Measurements from ENCODE around the gene ADRM1. TPM values are rescaled to one million over a fixed set of nuclear protein-coding genes. Genes with fewer than 3 reads are reported as not detected.

ADRM1 gene
- polyA plus RNA-seq, 3 donors = 38.7 to 47.7 (median 44.9) TPM

DNA sequence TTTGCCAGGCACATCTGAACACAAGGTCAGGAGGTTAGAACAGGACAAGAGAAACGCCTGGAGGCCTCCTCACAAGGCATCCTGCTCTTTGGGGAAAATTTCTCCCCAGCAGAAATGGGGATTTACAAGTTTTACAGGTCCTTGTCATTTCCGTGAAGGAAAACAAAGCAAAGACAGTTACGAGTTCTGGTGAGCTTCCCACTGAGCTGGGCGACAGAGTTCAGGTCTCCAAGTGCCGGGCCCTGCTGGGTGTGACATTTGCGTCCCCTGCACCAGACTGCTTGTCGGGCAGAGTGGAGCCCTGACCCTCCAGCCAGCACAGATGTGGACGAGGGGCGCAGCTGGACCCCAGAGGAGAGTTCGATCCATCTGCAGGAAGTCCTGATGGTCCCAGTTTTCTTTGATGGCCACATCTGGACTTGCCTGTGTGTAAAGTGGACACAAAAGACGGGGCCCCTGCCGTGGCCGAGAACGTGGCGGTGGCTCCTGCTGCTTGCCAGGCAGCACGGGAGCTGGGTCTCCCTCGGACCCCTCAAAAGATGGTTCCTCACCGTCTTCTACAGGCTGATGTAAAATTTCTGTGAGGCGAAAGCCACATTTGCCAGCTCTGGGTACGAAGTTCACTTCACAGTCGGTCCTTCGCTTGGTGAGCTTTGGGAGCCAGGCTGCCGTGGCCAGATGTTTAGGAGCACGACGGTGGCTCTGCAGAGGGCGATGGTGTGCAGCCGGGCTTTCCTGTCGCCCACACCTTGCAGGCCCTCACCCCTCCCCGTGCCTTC, 5.2 kb upstream of the ADRM1 start:
- DNase-seq (ENCODE audit: low read depth in 3 of 3, low spot score in 2 of 3) = no peak

DNA sequence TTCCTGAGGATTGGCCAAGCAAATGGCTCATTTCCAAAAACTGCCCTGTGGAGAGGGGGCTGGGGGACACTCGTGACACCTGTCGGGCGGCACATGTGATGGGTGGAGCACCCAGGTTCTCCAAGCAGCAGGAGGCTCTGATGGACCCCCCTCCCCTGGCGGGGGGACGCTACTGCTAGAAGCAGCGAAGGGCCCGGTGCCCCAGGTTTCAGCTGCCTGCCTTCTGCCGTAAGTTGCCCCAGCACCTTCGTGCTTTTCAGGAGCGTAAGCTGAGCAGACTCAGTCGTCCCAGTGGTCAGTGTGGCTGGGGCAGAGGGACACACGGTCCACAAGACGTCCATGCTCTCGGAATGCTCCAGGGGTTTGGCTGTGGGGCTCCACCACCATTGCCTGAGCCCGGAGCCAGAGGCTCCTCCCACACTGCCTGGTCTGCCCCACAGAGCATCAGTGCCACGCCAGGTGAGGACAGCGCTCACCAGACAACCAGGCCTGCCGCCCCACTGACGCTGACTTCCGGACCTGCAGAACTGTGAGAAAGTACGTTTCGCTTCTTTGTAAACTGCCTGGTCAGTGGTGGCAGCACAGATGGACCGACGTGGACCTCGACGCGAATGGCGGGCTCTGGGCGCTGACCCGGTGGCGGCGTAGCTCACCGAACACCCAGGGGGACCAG, 4.1 kb upstream of the ADRM1 start:
- no peak for DNase-seq (ENCODE audit: low read depth in 3 of 3, low spot score in 2 of 3)

DNA sequence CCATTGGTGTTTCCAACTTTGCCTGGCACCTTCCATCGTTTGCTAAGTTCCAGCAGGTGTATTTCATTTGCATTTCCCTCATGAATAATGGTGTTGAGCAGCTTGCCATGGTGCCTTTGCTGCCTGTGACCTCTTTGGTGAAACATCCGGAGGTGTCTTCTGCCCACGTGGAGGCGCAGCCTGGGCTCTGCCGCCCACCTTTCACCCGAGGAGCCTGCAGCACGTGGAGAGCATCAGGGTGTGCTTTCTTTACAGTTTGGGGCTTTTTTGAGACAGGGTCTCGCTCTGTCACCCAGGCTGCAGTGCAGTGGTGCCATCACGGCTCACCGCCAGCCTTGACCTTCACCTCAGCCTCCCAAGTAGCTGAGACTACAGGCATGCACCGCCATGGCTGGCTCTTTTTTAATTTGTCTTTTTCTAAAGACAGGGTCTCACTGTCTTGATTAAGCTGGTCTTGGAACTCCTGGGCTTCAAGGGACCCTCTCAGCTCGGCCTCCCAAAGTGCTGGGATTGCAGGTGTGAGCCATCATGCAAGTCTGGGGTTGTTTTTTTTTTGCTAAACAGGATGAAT, 3.0 kb upstream of the ADRM1 start:
- no peak for DNase-seq (ENCODE audit: low read depth in 3 of 3, low spot score in 2 of 3)

DNA sequence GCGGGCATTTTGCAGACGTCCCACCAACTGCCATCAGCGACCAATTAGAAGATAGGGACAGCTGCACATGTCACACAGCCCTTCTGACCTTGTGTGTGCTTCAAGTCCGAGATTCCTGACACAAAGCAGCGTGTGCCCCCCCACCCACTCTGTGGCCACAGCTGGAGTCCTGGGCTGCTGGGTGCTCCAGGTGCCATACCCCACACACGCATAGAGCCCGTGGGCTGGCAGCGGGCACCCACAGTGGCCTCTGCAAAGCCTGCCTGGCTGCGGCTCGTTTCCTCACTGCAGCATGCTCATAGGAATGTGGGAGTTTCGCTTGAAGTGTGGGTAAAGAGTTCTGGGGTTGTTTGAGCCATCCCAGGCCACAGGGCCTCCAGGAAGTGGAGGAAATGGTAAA, 2.5 kb upstream of the ADRM1 start:
- no peak for DNase-seq (ENCODE audit: low read depth in 3 of 3, low spot score in 2 of 3)

DNA sequence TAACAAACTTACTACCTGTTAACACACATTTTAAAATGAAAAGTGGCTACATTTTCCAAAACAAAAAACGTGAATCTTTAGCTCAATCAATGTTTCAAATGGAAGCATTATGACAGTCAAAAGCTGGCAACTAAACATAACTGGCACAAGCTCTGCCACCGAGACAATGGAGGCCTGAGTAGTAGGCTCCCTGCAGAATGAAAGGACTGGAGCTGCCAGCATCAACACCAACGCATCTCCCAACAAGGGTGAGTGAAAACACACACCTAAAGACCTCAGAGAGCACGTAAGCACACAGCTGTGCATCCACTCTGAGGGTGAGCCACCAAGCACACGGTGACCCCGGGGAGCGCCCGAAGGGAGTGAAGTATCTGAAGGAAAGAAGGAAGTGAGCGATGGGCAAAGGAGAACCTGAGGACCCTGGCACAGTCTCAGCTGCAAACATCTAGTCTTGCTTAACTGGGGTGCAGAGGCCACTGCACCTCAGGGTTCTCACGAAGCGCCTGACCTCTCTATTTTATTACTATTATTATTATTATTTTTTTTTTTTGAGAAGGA, 1.6 kb upstream of the ADRM1 start:
- DNase-seq (ENCODE audit: low read depth in 3 of 3, low spot score in 2 of 3) = no peak

DNA sequence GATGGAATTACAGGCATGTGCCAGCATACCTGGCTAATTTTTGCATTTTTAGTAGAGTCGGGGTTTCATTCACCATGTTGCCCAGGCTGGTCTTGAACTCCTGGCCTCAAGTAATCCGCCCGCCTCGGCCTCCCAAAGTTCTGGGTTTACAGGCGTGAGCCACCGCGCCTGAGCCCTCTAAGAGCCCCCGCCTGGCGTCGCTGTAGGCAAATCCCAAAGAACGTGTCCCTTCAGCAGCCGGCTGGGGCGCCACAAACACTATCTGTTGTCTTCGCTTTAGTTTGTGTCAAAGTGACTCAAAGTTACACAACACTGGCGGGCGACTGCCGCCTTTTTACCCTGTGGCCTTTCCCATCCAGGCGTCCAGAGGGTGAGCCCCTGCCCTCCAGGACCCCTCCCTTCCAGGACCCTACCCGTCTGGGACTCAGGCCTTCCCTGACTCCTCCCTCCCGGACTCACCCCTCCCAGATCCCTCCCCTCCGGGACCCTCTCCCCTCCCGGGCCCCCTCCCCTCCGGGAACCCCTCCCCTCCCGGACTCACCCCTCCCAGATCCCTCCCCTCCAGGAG, 940 bp upstream of the ADRM1 start:
- peak; percentile 71 to 78 (median 76) for DNase-seq (ENCODE audit: low read depth in 3 of 3, low spot score in 2 of 3)

DNA sequence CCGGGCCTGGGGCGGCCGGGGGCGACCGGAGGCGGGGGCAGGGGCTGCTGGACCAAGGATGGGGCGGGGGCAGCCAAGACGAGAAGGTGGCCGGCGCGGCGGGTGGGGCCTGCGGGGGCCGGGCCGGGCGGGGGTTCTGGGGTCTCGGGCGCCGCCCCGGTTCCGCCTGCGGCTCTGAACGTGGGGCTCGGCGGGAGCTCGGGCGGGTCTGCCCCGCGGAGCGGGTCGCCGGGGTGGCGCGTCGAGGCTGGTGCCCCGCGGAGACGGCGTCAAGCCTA, 204 bp downstream of the ADRM1 start:
- DNase-seq (ENCODE audit: low read depth in 3 of 3, low spot score in 2 of 3) = no peak

DNA sequence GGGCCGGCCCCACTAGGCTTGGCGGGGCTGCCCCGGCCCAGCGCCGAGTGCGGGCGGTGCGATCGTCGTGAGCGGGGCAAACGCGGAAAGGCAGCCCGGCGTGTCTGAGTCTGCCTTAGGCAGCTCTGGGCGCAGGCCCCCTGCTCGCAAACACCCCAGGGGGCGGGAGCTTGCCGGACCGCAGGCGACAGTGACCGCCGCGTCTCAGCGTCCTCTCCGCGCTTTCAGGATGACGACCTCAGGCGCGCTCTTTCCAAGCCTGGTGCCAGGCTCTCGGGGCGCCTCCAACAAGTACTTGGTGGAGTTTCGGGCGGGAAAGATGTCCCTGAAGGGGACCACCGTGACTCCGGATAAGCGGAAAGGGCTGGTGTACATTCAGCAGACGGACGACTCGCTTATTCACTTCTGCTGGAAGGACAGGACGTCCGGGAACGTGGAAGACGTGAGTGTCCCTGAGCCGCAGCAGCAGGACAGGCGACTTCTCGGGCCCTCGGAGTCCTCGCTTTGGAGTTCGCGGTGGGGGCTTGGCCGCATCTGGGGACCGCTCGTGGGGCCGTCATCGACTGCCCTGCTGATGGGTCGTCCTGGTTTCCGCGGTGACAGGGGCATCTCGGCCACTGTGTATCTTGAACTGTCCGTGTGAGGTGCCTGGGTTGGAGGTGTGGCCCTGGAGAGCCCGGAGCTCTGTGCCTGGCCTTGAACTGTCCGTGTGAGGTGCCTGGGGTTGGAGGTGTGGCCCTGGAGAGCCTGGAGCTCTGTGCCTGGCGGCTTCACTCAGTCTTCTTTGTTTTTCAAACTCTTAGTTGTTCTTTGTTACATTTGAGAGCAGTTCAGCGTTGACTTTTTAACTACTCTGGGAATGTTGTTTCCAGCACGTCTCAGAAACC, 786 bp downstream of the ADRM1 start:
- no peak for DNase-seq (ENCODE audit: low read depth in 3 of 3, low spot score in 2 of 3)

DNA sequence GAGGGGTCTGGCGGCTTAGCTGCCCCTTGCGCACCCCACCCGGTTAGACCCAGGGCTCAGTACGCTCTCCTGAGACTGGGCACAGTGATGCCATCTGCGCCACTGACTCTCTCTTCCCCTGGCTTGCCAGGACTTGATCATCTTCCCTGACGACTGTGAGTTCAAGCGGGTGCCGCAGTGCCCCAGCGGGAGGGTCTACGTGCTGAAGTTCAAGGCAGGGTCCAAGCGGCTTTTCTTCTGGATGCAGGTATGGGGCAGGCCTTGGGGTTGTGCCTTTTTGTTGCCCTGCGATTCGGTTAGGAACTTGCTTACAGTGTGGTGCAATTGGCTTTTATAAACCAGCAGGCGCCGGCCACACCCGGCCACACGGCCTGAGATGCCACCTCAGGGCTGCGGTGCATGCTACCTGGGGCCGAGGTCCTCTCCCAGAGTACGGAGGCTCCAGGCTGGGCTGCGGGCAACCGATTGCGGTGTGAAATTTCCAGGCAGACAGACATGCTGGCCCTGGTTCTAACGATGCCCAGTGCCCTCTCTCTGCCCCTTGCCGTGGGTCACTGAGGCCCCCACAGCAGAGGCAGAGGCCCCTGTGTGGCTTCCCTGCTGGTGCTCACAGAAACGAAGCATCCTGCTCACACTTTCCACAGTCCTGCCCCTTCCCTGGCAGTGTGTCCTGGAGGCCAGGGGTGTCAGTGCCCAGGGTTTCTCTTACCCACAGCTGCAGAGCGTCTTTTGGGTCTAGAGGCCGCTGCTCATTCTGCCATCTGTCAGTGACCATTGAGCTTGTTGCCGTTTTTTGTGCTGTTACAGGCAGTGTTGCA, 1.7 kb downstream of the ADRM1 start:
- DNase-seq (ENCODE audit: low read depth in 3 of 3, low spot score in 2 of 3) = no peak

DNA sequence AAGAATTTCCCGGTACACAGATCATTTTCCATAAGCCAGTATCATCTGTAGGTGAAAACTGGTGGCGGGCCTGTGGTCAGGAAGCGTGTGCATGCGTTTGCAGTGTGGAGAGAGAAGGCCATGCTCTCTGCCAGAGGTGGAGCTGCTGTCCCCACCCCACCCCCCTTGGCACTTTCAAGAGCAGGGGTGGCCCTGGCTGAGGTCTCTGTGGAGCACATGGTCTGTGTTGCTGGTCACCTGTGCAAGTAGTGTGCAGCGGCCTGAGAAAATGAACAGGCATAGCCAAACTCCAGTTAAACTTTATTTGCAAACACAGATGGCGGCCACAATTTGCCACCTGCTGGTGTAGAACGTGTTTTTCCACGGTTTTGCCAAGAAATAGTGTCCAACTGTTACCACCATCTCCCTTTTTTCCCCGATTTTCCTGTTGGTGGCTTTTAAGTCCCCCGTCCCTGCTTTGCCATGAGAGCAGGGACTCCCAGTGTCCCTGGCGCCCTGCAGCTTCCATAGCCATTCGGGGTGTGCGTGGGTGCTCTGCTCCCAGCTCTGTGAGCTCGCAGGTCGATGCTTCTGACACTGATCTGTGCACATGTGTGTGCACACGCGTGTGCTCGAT, 2.5 kb downstream of the ADRM1 start:
- no peak for DNase-seq (ENCODE audit: low read depth in 3 of 3, low spot score in 2 of 3)

DNA sequence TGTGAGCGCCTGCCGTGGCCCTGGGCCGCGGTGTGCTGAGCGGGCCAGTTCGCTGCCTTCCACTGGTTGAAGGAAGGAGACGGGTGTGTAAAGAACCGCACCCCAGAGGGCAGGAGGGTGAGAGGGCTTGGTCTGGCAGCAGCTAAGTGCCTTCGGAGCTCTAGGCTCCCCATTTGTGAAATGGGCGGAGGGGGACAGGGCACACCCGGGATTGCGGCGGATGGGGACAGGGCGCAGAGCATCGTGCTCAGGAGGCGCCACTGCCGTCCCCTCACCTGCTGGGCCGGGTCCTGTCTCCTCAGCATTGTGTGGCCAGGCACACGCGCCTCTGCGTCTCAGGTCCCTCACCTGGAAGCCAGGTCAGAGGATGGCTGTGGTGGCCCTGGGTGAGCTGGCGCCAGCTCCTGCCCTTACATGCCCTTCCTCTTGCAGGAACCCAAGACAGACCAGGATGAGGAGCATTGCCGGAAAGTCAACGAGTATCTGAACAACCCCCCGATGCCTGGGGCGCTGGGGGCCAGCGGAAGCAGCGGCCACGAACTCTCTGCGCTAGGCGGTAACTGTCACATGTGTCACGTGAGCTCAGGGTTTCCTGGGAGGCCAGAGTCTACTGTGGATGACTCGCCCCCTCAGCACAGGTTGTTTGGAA, 3.1 kb downstream of the ADRM1 start:
- DNase-seq (ENCODE audit: low read depth in 3 of 3, low spot score in 2 of 3) = no peak

DNA sequence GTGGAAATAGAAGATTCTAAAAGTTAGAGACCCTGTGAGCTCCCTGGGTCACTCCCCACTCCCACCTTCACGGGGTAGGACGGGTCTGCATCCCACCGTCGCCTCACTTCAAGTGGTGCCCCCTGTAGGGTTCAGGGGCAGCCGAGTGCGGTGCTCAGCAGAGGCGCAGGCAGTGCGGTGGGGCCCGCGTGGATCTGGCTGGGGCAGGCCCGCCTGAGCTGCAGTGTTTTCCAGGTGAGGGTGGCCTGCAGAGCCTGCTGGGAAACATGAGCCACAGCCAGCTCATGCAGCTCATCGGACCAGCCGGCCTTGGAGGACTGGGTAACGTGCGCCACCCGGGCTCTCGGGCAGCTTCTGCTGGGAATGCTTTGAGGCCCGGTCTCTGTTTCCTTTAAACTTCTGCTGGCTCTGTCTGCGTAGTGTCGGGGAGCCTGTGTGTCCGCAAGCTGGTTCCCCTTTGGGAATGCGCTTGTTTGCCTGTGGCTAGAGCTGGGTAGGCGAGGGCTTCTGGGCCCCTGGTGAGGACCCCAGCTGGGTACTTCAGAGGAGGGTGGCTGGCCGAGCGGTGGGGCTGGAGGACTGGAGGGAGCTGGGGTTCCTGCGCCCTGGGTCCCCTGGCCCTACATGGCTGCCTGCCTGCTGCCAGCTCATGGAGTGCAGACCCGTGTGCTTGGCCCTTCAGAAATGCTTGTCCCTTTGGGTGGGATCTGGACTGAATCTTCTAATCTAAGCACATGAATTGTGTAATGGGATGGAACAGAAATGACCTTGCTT, 3.8 kb downstream of the ADRM1 start:
- DNase-seq (ENCODE audit: low read depth in 3 of 3, low spot score in 2 of 3) = no peak

DNA sequence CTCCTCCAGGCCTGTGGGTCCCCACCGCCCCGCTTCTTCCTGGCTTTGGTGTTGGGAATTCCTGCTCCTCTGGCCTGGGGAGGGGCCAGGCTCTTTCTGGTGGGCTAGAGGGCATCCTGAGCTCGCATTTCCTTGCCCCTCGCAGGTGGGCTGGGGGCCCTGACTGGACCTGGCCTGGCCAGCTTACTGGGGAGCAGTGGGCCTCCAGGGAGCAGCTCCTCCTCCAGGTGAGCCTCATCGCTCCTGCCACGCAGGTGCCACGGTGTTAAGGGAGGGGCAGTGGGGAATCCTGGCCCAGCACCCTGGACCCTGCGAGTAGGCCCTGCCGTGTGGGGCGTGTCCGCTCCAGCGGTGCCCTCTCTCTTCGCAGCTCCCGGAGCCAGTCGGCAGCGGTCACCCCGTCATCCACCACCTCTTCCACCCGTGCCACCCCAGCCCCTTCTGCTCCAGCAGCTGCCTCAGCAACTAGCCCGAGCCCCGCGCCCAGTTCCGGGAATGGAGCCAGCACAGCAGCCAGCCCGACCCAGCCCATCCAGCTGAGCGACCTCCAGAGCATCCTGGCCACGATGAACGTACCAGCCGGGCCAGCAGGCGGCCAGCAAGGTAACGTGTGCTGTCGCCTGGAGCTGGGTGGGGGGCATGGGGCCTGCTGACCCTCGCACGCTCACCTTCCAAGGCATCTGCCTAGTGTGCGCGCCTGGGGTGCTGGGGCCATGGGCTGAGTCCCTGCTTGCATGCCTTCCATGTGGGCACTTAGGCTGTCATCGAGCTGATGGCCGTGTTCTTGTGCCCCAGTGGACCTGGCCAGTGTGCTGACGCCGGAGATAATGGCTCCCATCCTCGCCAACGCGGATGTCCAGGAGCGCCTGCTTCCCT, 4.7 kb downstream of the ADRM1 start:
- no peak for DNase-seq (ENCODE audit: low read depth in 3 of 3, low spot score in 2 of 3)

DNA sequence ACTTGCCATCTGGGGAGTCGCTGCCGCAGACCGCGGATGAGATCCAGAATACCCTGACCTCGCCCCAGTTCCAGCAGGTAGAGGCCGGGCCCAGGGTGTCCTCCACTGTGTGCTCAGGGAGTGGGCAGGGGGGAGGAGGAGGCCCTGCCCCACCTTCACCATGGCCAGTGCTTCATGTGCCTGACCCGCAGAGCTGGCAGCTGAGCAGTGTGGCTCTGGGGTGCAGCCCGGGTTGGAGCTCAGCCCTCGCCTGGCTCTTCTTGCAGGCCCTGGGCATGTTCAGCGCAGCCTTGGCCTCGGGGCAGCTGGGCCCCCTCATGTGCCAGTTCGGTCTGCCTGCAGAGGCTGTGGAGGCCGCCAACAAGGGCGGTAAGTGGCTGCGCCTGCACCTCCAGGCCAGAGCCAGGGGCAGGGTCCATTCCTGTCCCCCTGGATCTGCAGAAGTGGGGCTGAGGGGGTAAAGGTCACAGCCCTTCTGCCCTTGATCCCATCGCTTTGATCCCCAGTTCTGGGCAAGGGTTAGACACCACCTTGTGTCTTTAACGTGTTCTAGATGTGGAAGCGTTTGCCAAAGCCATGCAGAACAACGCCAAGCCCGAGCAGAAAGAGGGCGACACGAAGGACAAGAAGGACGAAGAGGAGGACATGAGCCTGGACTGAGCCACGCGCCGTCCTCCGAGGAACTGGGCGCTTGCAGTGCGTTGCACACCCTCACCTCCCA, 5.5 kb downstream of the ADRM1 start:
- no peak for DNase-seq (ENCODE audit: low read depth in 3 of 3, low spot score in 2 of 3)

DNA sequence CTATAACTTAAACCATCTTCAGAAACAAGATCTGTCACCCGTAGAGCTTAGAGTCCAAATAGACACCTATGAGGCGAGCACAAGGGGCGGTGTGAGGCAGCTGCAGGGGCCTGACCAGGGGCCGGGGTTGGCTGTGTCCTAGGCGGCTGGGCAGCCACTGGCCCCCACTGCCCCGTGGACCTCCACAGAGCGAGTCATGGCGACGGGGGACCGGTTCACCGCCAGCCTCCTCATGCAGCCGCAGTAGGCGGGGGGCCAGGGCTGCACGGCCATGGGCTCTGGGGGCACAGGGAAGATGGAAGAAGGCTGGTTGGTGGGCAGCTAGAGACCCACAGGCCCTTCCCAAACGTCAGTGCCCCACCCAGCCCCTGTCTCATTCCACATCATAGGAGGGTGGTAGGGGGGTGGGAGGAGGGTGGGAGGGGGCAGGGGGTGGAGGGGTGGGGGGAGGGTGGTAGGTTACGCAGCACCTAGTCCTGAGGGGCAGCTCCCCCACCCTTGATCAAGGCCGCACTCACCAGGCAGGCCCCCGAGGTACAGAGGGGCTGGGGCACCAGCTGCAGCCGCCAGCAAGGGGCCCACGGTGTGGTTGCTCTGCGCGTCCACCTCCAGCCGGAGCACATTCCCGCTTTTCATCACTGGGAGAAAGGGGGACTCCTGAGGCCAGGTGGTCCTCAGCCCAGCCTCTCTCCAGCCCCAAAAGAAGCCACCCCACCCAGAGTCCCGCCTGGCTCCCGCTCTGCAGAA, 6.6 kb downstream of the ADRM1 start:
- no peak for DNase-seq (ENCODE audit: low read depth in 3 of 3, low spot score in 2 of 3)

Data from right renal cortex interstitium (tissue), 3 donors.